ENCODE data around the gene ITGB2. TPM values are rescaled to one million over a fixed set of nuclear protein-coding genes. Genes with fewer than 3 reads are reported as not detected.
A peak's percentile ranks its signal among the peaks of the same experiment; 100 is the strongest.

Gene ITGB2
- total and polyA plus RNA-seq, 3 experiments from 2014 or later = 159 to 847 (median 165) TPM

GRCh38 chr21:44948426-44949120 is 27.9 kb upstream of the ITGB2 start:
- H3K36me3 Mint-ChIP-seq = peaks cover 0 to 56% (median 5%) of the 10 kb centered on the region in 3 donors
- POLR2A ChIA-PET = no interaction called here
- H3K9me3 Mint-ChIP-seq = no peaks in the 10 kb centered on the region
- peaks cover 12 to 24% (median 14%) of the 10 kb centered on the region in 3 donors for H3K4me1 Mint-ChIP-seq
- H3K36me3 ChIP-seq (ENCODE audit: insufficient read depth, low read length) = peaks cover 10% of the 10 kb centered on the region
- H3K9me3 ChIP-seq (ENCODE audit: low read length) = no peaks in the 10 kb centered on the region
- no peak overlapping the region for H3K27ac ChIP-seq (ENCODE audit: low read depth, low read length)
- H3K4me1 ChIP-seq (ENCODE audit: insufficient read depth, low read length) = peaks cover 7% of the 10 kb centered on the region
- no peaks in the 10 kb centered on the region for H3K27me3 ChIP-seq (ENCODE audit: insufficient read depth, low read length, poor library complexity, severe bottlenecking)
- H3K27ac Mint-ChIP-seq = peak overlapping the region in 1 of 8 donors; percentile 64
- H3K4me3 ChIP-seq (ENCODE audit: low read length) = no peak overlapping the region
- DNase-seq = no peak
- H3K4me3 Mint-ChIP-seq = no peak overlapping the region
- CTCF ChIA-PET = interaction anchor here (0.7 to 14.1 kb wide), 9 partner anchors 9 to 189 kb away, joined by 3 to 194 read pairs (median 10); partner anchors contain the start of gene SLX9
- no peaks in the 10 kb centered on the region for H3K27me3 Mint-ChIP-seq

- Mint-ChIP-seq H3K27ac (no peak overlapping the region), H3K4me3 (no peak overlapping the region), H3K4me1 (peaks cover 15 to 30% (median 16%) of the 10 kb centered on the region in 3 donors), H3K9me3 (no peaks in the 10 kb centered on the region), H3K27me3 (no peaks in the 10 kb centered on the region), H3K36me3 (peaks cover 0 to 61% (median 5%) of the 10 kb centered on the region in 3 donors)
- Histone ChIP-seq H3K27ac (ENCODE audit: low read depth, low read length) (no peak overlapping the region), H3K36me3 (ENCODE audit: insufficient read depth, low read length) (peaks cover 10% of the 10 kb centered on the region), H3K9me3 (ENCODE audit: low read length) (no peaks in the 10 kb centered on the region), H3K4me1 (ENCODE audit: insufficient read depth, low read length) (peaks cover 13% of the 10 kb centered on the region), H3K27me3 (ENCODE audit: insufficient read depth, low read length, poor library complexity, severe bottlenecking) (no peaks in the 10 kb centered on the region), H3K4me3 (ENCODE audit: low read length) (no peak overlapping the region)
- peak in 1 of 5 donors; percentile 42 for DNase-seq
- ChIA-PET POLR2A (no interaction called here), CTCF (interaction anchor here (0.7 to 14.1 kb wide), 7 partner anchors 8 to 189 kb away, joined by 3 to 194 read pairs (median 5); partner anchors contain the start of gene SLX9)
Observed at GRCh38 chr21:44947930-44948331, 27.2 kb upstream of the ITGB2 start.

GRCh38 chr21:44947111-44947929 is 26.6 kb upstream of the ITGB2 start:
- POLR2A ChIA-PET = no interaction called here
- CTCF ChIA-PET = interaction anchor here (0.7 to 14.1 kb wide), 5 partner anchors 64 to 190 kb away, joined by 3 to 194 read pairs (median 5); no protein-coding TSS in a partner anchor
- H3K27me3 Mint-ChIP-seq = no peaks in the 10 kb centered on the region
- H3K9me3 Mint-ChIP-seq = no peaks in the 10 kb centered on the region
- Histone ChIP-seq H3K4me3 (ENCODE audit: low read length) (no peak overlapping the region), H3K27ac (ENCODE audit: low read depth, low read length) (no peak overlapping the region), H3K9me3 (ENCODE audit: low read length) (no peaks in the 10 kb centered on the region), H3K4me1 (ENCODE audit: insufficient read depth, low read length) (peaks cover 19% of the 10 kb centered on the region), H3K27me3 (ENCODE audit: insufficient read depth, low read length, poor library complexity, severe bottlenecking) (no peaks in the 10 kb centered on the region), H3K36me3 (ENCODE audit: insufficient read depth, low read length) (peaks cover 10% of the 10 kb centered on the region)
- peak in 1 of 5 donors; percentile 37 for DNase-seq
- H3K36me3 Mint-ChIP-seq = peaks cover 0 to 61% (median 5%) of the 10 kb centered on the region in 3 donors
- no peak overlapping the region for H3K4me3 Mint-ChIP-seq
- H3K27ac Mint-ChIP-seq = no peak overlapping the region
- H3K4me1 Mint-ChIP-seq = peaks cover 19 to 36% (median 22%) of the 10 kb centered on the region in 3 donors

GRCh38 chr21:44946254-44947041 is 25.7 kb upstream of the ITGB2 start:
- H3K4me1 ChIP-seq (ENCODE audit: insufficient read depth, low read length) = peaks cover 27% of the 10 kb centered on the region
- no peak overlapping the region for H3K4me3 ChIP-seq (ENCODE audit: low read length)
- no peaks in the 10 kb centered on the region for H3K27me3 ChIP-seq (ENCODE audit: insufficient read depth, low read length, poor library complexity, severe bottlenecking)
- H3K36me3 ChIP-seq (ENCODE audit: insufficient read depth, low read length) = peaks cover 10% of the 10 kb centered on the region
- ChIA-PET CTCF (interaction anchor here (1.2 to 14.1 kb wide), 2 partner anchors 181 to 191 kb away, joined by 3 to 194 read pairs; no protein-coding TSS in a partner anchor), POLR2A (no interaction called here)
- no peaks in the 10 kb centered on the region for H3K27me3 Mint-ChIP-seq
- DNase-seq = peak in 1 of 5 donors; percentile 31
- peaks cover 0 to 60% (median 5%) of the 10 kb centered on the region in 3 donors for H3K36me3 Mint-ChIP-seq
- H3K4me3 Mint-ChIP-seq = no peak overlapping the region
- H3K9me3 ChIP-seq (ENCODE audit: low read length) = no peaks in the 10 kb centered on the region
- no peaks in the 10 kb centered on the region for H3K9me3 Mint-ChIP-seq
- peaks cover 28 to 43% (median 31%) of the 10 kb centered on the region in 3 donors for H3K4me1 Mint-ChIP-seq
- H3K27ac ChIP-seq (ENCODE audit: low read depth, low read length) = no peak overlapping the region
- H3K27ac Mint-ChIP-seq = peak overlapping the region in 1 of 8 donors; percentile 46

GRCh38 chr21:44944596-44944995 is 23.9 kb upstream of the ITGB2 start:
- ChIA-PET CTCF (interaction anchor here (2.5 to 14.1 kb wide), 2 partner anchors 183 to 194 kb away, joined by 7 to 194 read pairs; no protein-coding TSS in a partner anchor), POLR2A (no interaction called here)
- Histone ChIP-seq H3K4me1 (ENCODE audit: insufficient read depth, low read length) (peaks cover 33% of the 10 kb centered on the region), H3K36me3 (ENCODE audit: insufficient read depth, low read length) (peaks cover 10% of the 10 kb centered on the region), H3K4me3 (ENCODE audit: low read length) (no peak overlapping the region), H3K27me3 (ENCODE audit: insufficient read depth, low read length, poor library complexity, severe bottlenecking) (no peaks in the 10 kb centered on the region), H3K27ac (ENCODE audit: low read depth, low read length) (no peak overlapping the region), H3K9me3 (ENCODE audit: low read length) (no peaks in the 10 kb centered on the region)
- Mint-ChIP-seq H3K27ac (peak overlapping the region in 1 of 8 donors; percentile 36), H3K4me1 (peaks cover 35 to 49% (median 36%) of the 10 kb centered on the region in 3 donors), H3K4me3 (peak overlapping the region in 1 of 7 donors; percentile 42), H3K27me3 (peaks cover 0 to 1% of the 10 kb centered on the region in 2 donors), H3K36me3 (peaks cover 0 to 60% (median 5%) of the 10 kb centered on the region in 3 donors), H3K9me3 (no peaks in the 10 kb centered on the region)
- DNase-seq = peak in 1 of 5 donors; percentile 26

- peak in 1 of 5 donors; percentile 3 for DNase-seq
Observed at GRCh38 chr21:44943686-44944550, 23.2 kb upstream of the ITGB2 start.

More at GRCh38 chr21:44943686-44944550, 23.2 kb upstream of the ITGB2 start:
- Histone ChIP-seq H3K27ac (ENCODE audit: low read depth, low read length) (no peak overlapping the region), H3K27me3 (ENCODE audit: insufficient read depth, low read length, poor library complexity, severe bottlenecking) (no peaks in the 10 kb centered on the region), H3K9me3 (ENCODE audit: low read length) (no peaks in the 10 kb centered on the region), H3K36me3 (ENCODE audit: insufficient read depth, low read length) (peaks cover 10% of the 10 kb centered on the region), H3K4me1 (ENCODE audit: insufficient read depth, low read length) (peaks cover 38% of the 10 kb centered on the region), H3K4me3 (ENCODE audit: low read length) (no peak overlapping the region)
- ChIA-PET POLR2A (no interaction called here), CTCF (interaction anchor here (2.5 to 14.1 kb wide), 2 partner anchors 183 to 195 kb away, joined by 7 to 194 read pairs; no protein-coding TSS in a partner anchor)
- Mint-ChIP-seq H3K27ac (peak overlapping the region in 1 of 8 donors; percentile 36), H3K4me3 (peak overlapping the region in 1 of 7 donors; percentile 61), H3K4me1 (peaks cover 37 to 52% (median 40%) of the 10 kb centered on the region in 3 donors), H3K27me3 (peaks cover 0 to 1% of the 10 kb centered on the region in 2 donors), H3K36me3 (peaks cover 0 to 59% (median 5%) of the 10 kb centered on the region in 3 donors), H3K9me3 (no peaks in the 10 kb centered on the region)
